AG09309 (cell line): ENCODE data around the gene NFIX.
"Not testable (repeated sequence)": the region's sequence is repeated elsewhere in the genome, so short reads cannot be mapped to it uniquely, and the experiment has no call there.

ENCODE experiments used
- DNase-seq: peaks from one replicate; pipeline ENCODE4 v3.0.0-alpha.2; 2010; ENCODE audit warnings: low read depth
- H3K4me3 ChIP-seq: 2 replicates; pipeline ENCODE4 v1.5.1; 2011; ENCODE audit warnings: mild to moderate bottlenecking, low read depth, low read length, moderate library complexity; ENCODE audit not compliant: control insufficient read depth
- CTCF ChIP-seq: IDR thresholded peaks from 2 replicates; pipeline ENCODE4 v1.5.1; 2011; ENCODE audit warnings: mild to moderate bottlenecking, low read depth, low read length, inconsistent platforms; ENCODE audit not compliant: insufficient read depth, control insufficient read depth; ENCODE audit errors: missing control alignments

Gene NFIX

GRCh38 chr19:12975221-12975741 lies 20.0 kb upstream of the NFIX start:
- H3K4me3 ChIP-seq, result no peak overlapping the region
- DNase-seq, result no peak
- no peak for TF ChIP-seq CTCF

- DNase-seq, result not testable (repeated sequence)
Observed at GRCh38 chr19:12976109-12976508, 19.2 kb upstream of the NFIX start.

GRCh38 chr19:12979974-12980373 lies 15.3 kb upstream of the NFIX start:
- no peak for TF ChIP-seq CTCF
- H3K4me3 ChIP-seq, result no peak overlapping the region
- no peak for DNase-seq

More at GRCh38 chr19:12976109-12976508, 19.2 kb upstream of the NFIX start:
- not testable (repeated sequence) for H3K4me3 ChIP-seq

GRCh38 chr19:12982648-12983047 lies 12.6 kb upstream of the NFIX start:
- TF ChIP-seq CTCF, result no peak
- no peak overlapping the region for H3K4me3 ChIP-seq
- DNase-seq, result no peak

- no peak for DNase-seq
- no peak for TF ChIP-seq CTCF
- peak overlapping the region; percentile 45 for H3K4me3 ChIP-seq
Observed at GRCh38 chr19:12983091-12983490, 12.2 kb upstream of the NFIX start.

- peak overlapping the region; percentile 45 for H3K4me3 ChIP-seq
- TF ChIP-seq CTCF, result peak; percentile 77
- DNase-seq, result no peak
Observed at GRCh38 chr19:12983542-12984142, 11.6 kb upstream of the NFIX start.

GRCh38 chr19:12984143-12984627 lies 11.1 kb upstream of the NFIX start:
- no peak for DNase-seq
- no peak overlapping the region for H3K4me3 ChIP-seq
- TF ChIP-seq CTCF, result no peak
